22Rv1 (cell line): ENCODE results near the gene PRELID3B.

ENCODE experiments used
- ZFX ChIP-seq: fragments of 450-650 bp; IDR thresholded peaks from 2 replicates; pipeline ENCODE4 v1.6.1; 2017; ENCODE audit warnings: antibody characterized with exemption, borderline replicate concordance
- TF ChIP-seq, protein P1 (sequence below): fragments of 450-650 bp; IDR thresholded peaks from 2 replicates; pipeline ENCODE4 v1.5.1; 2017; ENCODE audit warnings: mild to moderate bottlenecking

DNA sequence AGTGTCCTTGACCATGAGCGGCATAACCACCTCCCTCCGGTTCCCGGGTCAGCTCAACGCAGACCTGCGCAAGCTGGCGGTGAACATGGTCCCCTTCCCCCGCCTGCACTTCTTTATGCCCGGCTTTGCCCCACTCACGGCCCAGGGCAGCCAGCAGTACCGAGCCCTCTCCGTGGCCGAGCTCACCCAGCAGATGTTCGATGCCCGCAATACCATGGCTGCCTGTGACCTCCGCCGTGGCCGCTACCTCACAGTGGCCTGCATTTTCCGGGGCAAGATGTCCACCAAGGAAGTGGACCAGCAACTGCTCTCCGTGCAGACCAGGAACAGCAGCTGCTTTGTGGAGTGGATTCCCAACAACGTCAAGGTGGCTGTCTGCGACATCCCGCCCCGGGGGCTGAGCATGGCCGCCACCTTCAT is 18.5 kb downstream of the PRELID3B start:
- TF ChIP-seq, protein P1, sequence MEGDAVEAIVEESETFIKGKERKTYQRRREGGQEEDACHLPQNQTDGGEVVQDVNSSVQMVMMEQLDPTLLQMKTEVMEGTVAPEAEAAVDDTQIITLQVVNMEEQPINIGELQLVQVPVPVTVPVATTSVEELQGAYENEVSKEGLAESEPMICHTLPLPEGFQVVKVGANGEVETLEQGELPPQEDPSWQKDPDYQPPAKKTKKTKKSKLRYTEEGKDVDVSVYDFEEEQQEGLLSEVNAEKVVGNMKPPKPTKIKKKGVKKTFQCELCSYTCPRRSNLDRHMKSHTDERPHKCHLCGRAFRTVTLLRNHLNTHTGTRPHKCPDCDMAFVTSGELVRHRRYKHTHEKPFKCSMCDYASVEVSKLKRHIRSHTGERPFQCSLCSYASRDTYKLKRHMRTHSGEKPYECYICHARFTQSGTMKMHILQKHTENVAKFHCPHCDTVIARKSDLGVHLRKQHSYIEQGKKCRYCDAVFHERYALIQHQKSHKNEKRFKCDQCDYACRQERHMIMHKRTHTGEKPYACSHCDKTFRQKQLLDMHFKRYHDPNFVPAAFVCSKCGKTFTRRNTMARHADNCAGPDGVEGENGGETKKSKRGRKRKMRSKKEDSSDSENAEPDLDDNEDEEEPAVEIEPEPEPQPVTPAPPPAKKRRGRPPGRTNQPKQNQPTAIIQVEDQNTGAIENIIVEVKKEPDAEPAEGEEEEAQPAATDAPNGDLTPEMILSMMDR: no peak
- TF ChIP-seq ZFX: no peak
